GM12864 (cell line): ENCODE measurements around the gene MGAT5.

Experiments
- DNase-seq: peaks from one replicate; pipeline ENCODE4 v3.0.0-alpha.2; 2011; ENCODE audit warnings: low read depth
- H3K4me3 ChIP-seq: 2 replicates; pipeline ENCODE4 v1.5.1; 2011; ENCODE audit warnings: mild to moderate bottlenecking, low read depth, low read length, control low read depth
- CTCF ChIP-seq: IDR thresholded peaks from 2 replicates; pipeline ENCODE4 v1.5.1; 2011; ENCODE audit warnings: low read depth, mild to moderate bottlenecking, moderate library complexity, low read length, control low read depth, inconsistent platforms; ENCODE audit errors: missing control alignments

The MGAT5 gene

GRCh38 chr2:134411828-134412638 lies 158.2 kb downstream of the MGAT5 start:
- no peak overlapping the region for H3K4me3 ChIP-seq
- DNase-seq, result peak; percentile 83
- peak; percentile 89 for TF ChIP-seq CTCF

- DNase-seq, result no peak
- no peak for TF ChIP-seq CTCF
- no peak overlapping the region for H3K4me3 ChIP-seq
These were observed 158.7 kb downstream of the MGAT5 start for GRCh38 chr2:134412639-134412999.

GRCh38 chr2:134413430-134413829 lies 159.6 kb downstream of the MGAT5 start:
- DNase-seq, result no peak
- no peak for TF ChIP-seq CTCF
- H3K4me3 ChIP-seq, result no peak overlapping the region

- no peak for DNase-seq
- no peak for TF ChIP-seq CTCF
- H3K4me3 ChIP-seq, result no peak overlapping the region
These were observed 160.0 kb downstream of the MGAT5 start for GRCh38 chr2:134413912-134414311.

GRCh38 chr2:134416018-134416417 lies 162.1 kb downstream of the MGAT5 start:
- no peak overlapping the region for H3K4me3 ChIP-seq
- no peak for TF ChIP-seq CTCF
- no peak for DNase-seq

GRCh38 chr2:134416637-134417036 lies 162.8 kb downstream of the MGAT5 start:
- DNase-seq, result no peak
- no peak overlapping the region for H3K4me3 ChIP-seq
- no peak for TF ChIP-seq CTCF
